HG03095 (cell line): ENCODE measurements around the gene SLC31A1.
"Not testable (repeated sequence)": the region's sequence is repeated elsewhere in the genome, so short reads cannot be mapped to it uniquely, and the experiment has no call there.

Experiments used
- ATAC-seq: cut with Tn5 transposase; IDR thresholded peaks from one replicate; pipeline ENCODE4 v1.9.1; 2021; ENCODE audit warnings: moderate library complexity; ENCODE audit not compliant: unreplicated experiment

Gene SLC31A1

DNA sequence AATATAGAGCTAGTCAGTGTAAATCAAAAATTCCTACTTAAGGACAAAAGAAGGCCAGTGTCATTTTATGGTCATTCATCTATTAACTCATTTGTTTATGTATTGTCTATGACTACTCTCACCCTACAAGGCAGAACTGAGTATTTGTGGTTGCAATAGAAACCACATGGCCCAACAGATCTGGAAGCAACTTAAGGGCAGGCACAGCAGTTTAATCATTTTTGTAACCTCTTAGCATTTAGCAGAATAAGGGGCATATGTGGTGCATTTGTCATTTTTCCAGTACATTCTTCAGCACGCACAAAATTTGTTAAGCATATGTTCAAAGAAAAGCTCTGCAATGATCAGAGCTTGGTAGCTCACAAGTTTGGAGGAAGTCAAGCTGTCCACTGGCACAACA lies 1.4 kb upstream of the SLC31A1 start:
- peak; percentile 54 for ATAC-seq

DNA sequence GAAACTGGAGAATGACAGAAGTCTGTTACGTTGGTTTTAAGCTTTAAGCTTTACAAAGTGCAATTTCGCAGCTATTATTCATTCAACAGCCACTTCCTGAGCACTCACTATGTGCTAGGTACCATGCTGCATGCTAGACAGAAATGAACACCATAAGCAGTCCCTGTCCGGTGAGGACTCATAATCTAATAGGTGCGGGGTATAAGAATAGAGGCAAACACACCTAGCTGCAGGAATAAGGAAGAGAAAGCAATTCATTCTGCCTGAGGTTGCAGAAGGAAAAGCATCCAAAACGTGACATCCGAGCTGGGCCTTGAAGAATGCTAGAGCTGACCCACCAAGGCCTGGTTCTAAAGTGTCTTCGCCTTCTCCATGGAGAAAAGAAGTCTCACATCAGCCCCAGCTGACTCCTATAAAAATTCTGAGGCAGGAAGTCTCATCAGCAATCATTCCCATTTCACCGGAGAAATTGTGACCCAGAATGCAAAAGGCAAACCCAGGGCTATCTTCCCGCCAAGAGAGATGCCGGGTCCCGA lies 809 bp upstream of the SLC31A1 start:
- no peak for ATAC-seq

- ATAC-seq = no peak
Measured at GRCh38 chr9:113221800-113222481, 597 bp downstream of the SLC31A1 start.

- no peak for ATAC-seq
Measured at GRCh38 chr9:113222482-113222841, 1.1 kb downstream of the SLC31A1 start.

DNA sequence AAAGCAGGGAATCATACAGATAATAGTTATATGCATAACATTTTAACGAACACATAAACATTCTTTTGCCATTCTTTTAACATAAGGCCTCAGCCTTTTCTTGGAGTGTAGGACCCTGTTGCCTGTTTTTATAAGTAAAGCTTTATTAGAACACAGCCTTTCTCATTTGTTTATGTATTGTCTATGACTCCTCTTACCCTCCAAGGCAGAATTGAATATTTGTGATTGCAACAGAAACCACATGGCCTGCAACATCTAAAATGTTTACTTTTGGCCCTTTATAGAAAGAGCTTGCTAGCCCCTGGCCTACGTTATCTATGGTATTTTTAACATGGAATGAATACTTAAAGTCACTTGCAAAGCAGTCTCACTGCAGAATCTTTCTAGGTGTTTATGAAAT lies 2.6 kb downstream of the SLC31A1 start:
- no peak for ATAC-seq

- no peak for ATAC-seq
Measured at GRCh38 chr9:113227436-113227835, 6.1 kb downstream of the SLC31A1 start.

- ATAC-seq = no peak
Measured at GRCh38 chr9:113228130-113228665, 6.9 kb downstream of the SLC31A1 start.

- no peak for ATAC-seq
Measured at GRCh38 chr9:113231701-113232100, 10.4 kb downstream of the SLC31A1 start.

- ATAC-seq = not testable (repeated sequence)
Measured at GRCh38 chr9:113235701-113236255, 14.4 kb downstream of the SLC31A1 start.

GRCh38 chr9:113237026-113237425 lies 15.7 kb downstream of the SLC31A1 start:
- ATAC-seq = no peak

- no peak for ATAC-seq
Measured at GRCh38 chr9:113238202-113238858, 17.0 kb downstream of the SLC31A1 start.

DNA sequence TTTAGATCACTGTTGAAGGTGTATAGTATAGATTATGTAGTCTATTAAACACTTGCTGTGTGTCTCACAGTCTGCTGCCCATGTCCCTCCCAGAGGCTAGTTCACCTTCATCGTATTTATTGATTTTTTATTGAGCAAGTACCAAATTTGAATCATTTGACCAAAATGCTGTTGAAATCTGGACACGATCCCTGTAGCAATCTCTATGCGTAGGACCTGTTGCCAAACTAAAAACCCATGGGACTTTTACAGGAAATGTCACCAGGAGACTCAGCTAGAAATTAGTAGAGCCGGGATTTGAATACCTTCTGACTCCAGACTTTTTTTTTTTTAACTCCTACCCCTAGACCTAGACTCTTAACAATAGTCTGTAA lies 17.5 kb downstream of the SLC31A1 start:
- no peak for ATAC-seq

DNA sequence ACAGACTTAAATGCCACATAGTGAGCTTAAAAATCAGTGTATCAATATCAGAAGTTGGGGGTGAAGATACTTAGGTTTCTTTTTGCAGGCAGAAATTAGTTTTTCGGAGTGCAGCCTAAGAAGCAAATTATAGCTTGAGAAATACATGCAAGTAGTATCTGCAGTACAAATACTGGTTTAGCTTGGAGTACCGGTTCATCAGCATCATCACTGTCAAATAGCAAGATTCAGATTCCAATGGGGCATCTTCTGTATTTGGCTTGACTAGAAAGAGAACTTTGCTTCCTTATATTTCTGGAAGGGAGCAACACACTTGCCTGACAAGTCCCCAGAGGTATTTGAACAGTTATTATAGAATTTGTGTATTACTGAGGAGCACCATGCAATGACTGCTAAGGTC lies 19.8 kb downstream of the SLC31A1 start:
- ATAC-seq = no peak

GRCh38 chr9:113244556-113244955 lies 23.2 kb downstream of the SLC31A1 start:
- no peak for ATAC-seq

DNA sequence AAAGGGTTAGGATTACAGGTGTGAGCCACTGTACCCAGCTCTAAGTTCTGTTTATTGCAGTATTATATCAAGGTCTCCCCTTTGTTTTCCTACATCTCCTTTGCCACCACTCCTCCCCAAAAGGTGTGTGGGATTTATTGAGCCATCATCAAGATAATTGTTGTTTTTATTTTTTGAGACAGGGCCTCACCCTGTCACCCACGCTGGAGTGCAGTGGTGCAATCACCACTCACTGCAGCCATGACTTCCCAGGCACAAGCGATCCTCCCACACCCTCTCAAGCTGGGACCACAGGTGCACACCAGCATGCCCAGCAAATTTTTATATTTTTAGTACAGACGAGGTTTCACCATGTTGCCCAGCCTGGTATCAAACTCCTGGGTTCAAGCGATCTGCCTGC lies 24.6 kb downstream of the SLC31A1 start:
- no peak for ATAC-seq

- no peak for ATAC-seq
Measured at GRCh38 chr9:113246928-113247327, 25.6 kb downstream of the SLC31A1 start.

DNA sequence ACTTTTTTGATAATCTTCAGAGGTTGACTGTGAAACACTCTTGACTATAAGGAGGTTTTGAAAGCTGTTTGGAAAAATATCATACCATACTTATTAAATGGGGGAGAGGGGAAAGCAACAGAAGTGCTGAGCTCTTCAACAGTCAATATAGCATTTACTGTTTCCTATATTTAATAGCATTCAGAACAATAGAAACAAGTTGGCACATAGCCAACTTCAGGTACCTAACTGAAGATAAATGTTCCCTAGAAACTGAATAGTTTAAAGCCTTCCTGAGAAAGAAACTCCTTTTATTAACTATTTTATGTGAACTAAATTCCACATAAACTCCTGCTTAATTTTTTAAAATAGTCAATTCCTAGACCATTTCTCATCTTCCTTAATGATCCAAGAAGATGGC lies 26.3 kb downstream of the SLC31A1 start:
- no peak for ATAC-seq

- ATAC-seq = not testable (repeated sequence)
Measured at GRCh38 chr9:113249661-113250060, 28.3 kb downstream of the SLC31A1 start.

- no peak for ATAC-seq
Measured at GRCh38 chr9:113250807-113251206, 29.5 kb downstream of the SLC31A1 start.

- ATAC-seq = no peak
Measured at GRCh38 chr9:113254991-113255390, 33.6 kb downstream of the SLC31A1 start.

DNA sequence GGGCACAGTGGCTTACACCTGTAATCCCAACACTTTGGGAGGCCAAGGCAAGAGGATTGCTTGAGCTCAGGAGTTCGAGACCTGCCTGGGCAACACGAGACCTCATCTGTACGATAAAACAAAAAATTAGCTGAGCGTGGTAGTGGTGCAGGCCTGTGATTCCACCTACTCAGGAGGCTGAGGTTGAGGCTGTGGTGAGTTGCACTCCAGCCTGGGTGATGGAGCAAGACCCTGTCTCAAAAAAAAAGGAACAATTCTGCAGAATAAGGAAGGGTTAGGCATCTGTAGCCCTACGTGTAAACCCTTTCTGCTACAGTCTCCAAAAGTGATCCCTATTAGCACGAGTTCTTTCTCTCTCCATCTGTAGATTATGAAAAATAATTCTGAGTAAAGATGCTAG lies 34.1 kb downstream of the SLC31A1 start:
- no peak for ATAC-seq

DNA sequence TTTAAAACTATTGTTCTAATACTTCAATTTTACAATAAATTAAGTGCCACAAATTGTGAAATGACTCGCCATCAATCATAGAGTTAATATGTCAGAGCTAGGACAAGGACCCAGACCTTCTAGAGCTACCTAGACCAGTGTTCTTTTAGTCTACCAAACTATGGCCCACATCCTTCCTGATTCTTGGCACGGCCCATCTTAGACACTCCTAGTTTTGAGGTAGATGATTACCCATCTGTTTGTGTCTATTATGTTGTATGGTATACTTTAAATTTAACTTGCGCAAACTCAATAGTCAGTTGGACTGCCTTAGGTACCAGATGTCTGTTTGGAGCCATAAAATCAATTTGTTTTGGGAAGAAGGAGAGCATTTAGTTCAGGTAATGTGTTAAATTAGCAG lies 36.5 kb downstream of the SLC31A1 start:
- no peak for ATAC-seq
